HepG2 (cell line): ENCODE measurements around the gene SLC4A11. TPM values are rescaled to one million over a fixed set of nuclear protein-coding genes. Genes with fewer than 3 reads are reported as not detected.
A peak's percentile ranks its signal among the peaks of the same experiment; 100 is the strongest.

Experiments
- BHLHE40 ChIP-seq: IDR thresholded peaks from 2 replicates; pipeline ENCODE4 v1.6.1; 2011; ENCODE audit warnings: low read length, improper control_type of control experiment
- ETS1 ChIP-seq: sonication (generic); formaldehyde crosslinking; IDR thresholded peaks from 2 replicates; pipeline ENCODE4 v1.4.0; 2020; ENCODE audit warnings: missing genetic modification reagents
- GTF2F1 ChIP-seq: fragments of 150-350 bp; IDR thresholded peaks from 2 replicates; pipeline ENCODE4 v1.6.1; 2014; ENCODE audit warnings: low read length
- HOXA3 ChIP-seq: sonication (generic); formaldehyde crosslinking; IDR thresholded peaks from 2 replicates; pipeline ENCODE4 v1.5.0; 2020; ENCODE audit warnings: missing genetic modification reagents
- HOXA7 ChIP-seq: sonication (generic); formaldehyde crosslinking; IDR thresholded peaks from 2 replicates; pipeline ENCODE4 v1.8.1; 2022; ENCODE audit warnings: mild to moderate bottlenecking, missing genetic modification reagents, moderate library complexity
- MATR3 ChIP-seq: sonication (generic); formaldehyde crosslinking; IDR thresholded peaks from 2 replicates; pipeline ENCODE4 v1.4.0; 2020; ENCODE audit warnings: missing genetic modification reagents
- MBNL3 ChIP-seq: fragments of 250-450 bp; sonication (Bioruptor Pico); conservative IDR thresholded peaks from 2 replicates; pipeline ENCODE4 v1.8.0; 2022; ENCODE audit warnings: mild to moderate bottlenecking, inconsistent platforms
- MEIS2 ChIP-seq: sonication (generic); formaldehyde crosslinking; IDR thresholded peaks from 2 replicates; pipeline ENCODE4 v1.9.0; 2021; ENCODE audit warnings: mild to moderate bottlenecking, missing genetic modification reagents
- MTF2 ChIP-seq: sonication (generic); formaldehyde crosslinking; IDR thresholded peaks from 2 replicates; pipeline ENCODE4 v1.5.0; 2020; ENCODE audit warnings: missing genetic modification reagents, borderline replicate concordance
- PATZ1 ChIP-seq: sonication (generic); formaldehyde crosslinking; IDR thresholded peaks from 2 replicates; pipeline ENCODE4 v1.4.0; 2020; ENCODE audit warnings: missing genetic modification reagents
- PPARG ChIP-seq: conservative IDR thresholded peaks from 2 replicates; pipeline ENCODE4 v1.6.1; 2016; ENCODE audit warnings: missing biosample characterization, missing genetic modification reagents
- TEF ChIP-seq: sonication (generic); formaldehyde crosslinking; IDR thresholded peaks from 2 replicates; pipeline ENCODE4 v1.5.0; 2020; ENCODE audit warnings: missing genetic modification reagents
- ZBTB26 ChIP-seq: IDR thresholded peaks from 2 replicates; pipeline ENCODE4 v1.6.1; 2016; ENCODE audit warnings: missing compliant biosample characterization, missing genetic modification reagents, borderline replicate concordance
- ZBTB33 ChIP-seq: sonication (generic); formaldehyde crosslinking; IDR thresholded peaks from 2 replicates; pipeline ENCODE4 v1.4.0; 2020; ENCODE audit warnings: missing genetic modification reagents
- ZFP36 ChIP-seq: fragments of 150-350 bp; IDR thresholded peaks from 2 replicates; pipeline ENCODE4 v1.6.1; 2018; ENCODE audit warnings: borderline replicate concordance, low read length, low read depth; ENCODE audit not compliant: partially characterized antibody
- ZNF17 ChIP-seq: sonication (generic); formaldehyde crosslinking; IDR thresholded peaks from 2 replicates; pipeline ENCODE4 v1.5.0; 2020; ENCODE audit warnings: mild to moderate bottlenecking, missing genetic modification reagents
- ZNF343 ChIP-seq: sonication (generic); formaldehyde crosslinking; IDR thresholded peaks from 2 replicates; pipeline ENCODE4 v1.4.0; 2020; ENCODE audit warnings: mild to moderate bottlenecking, missing genetic modification reagents
- ZNF713 ChIP-seq: sonication (generic); formaldehyde crosslinking; IDR thresholded peaks from 2 replicates; pipeline ENCODE4 v1.4.0; 2020; ENCODE audit warnings: mild to moderate bottlenecking, missing genetic modification reagents
- ZNF740 ChIP-seq: sonication (generic); formaldehyde crosslinking; IDR thresholded peaks from 2 replicates; pipeline ENCODE4 v1.4.0; 2020; ENCODE audit warnings: missing genetic modification reagents
- ZNF746 ChIP-seq: sonication (generic); formaldehyde crosslinking; IDR thresholded peaks from 2 replicates; pipeline ENCODE4 v1.8.0; 2022; ENCODE audit warnings: mild to moderate bottlenecking, missing genetic modification reagents
- ZNF768 ChIP-seq: sonication (generic); formaldehyde crosslinking; IDR thresholded peaks from 2 replicates; pipeline ENCODE4 v1.4.0; 2020; ENCODE audit warnings: missing genetic modification reagents
- ZSCAN29 ChIP-seq: sonication (generic); formaldehyde crosslinking; conservative IDR thresholded peaks from 2 replicates; pipeline ENCODE4 v1.4.0; 2020; ENCODE audit warnings: mild to moderate bottlenecking, missing genetic modification reagents
- ZSCAN30 ChIP-seq: sonication (generic); formaldehyde crosslinking; IDR thresholded peaks from 2 replicates; pipeline ENCODE4 v1.5.0; 2020; ENCODE audit warnings: mild to moderate bottlenecking, missing genetic modification reagents
- polyA plus RNA-seq, 8 experiments: library from polyadenylated mRNA; depleted of rRNA in 3 of 8; stranded (reverse) in 7 of 8; unstranded in 1 of 8; fragments of >200 nt; fragmentation: Illumina TruSeq in 4 of 8; extraction: Trizol in 4 of 8; gene quantifications; 2 replicates each; pipeline versions ENCODE4 v1.2.1 to v1.2.3, GENCODE V29; 2011 to 2016; ENCODE audit warnings: low read depth in 4 of 8, missing spikeins in 1 of 8, mixed read lengths in 1 of 8; ENCODE audit not compliant: insufficient read depth in 1 of 8
- total RNA-seq, 5 experiments: library from RNA; depleted of rRNA; stranded (reverse); fragments of >200 nt; fragmentation: Illumina TruSeq; extraction: Trizol; gene quantifications; 2 replicates each; pipeline ENCODE4 v1.2.3, GENCODE V29; 2016; ENCODE audit warnings: low read depth in 1 of 5

SLC4A11 gene
- total and polyA plus RNA-seq, 2 of the 13 experiments (the other 11 are each of a cell fraction or from before 2014, with no cell fraction given): 3.9 to 27.0 TPM

GRCh38 chr20:3204124-3204794 lies 34.7 kb downstream of the SLC4A11 start, which contains the start of gene DDRGK1 (continued):
- TF ChIP-seq ZSCAN29 (CRISPR knock-in tag) (peak; percentile 56; the same call in 1 of the 2 replicates), ZSCAN30 (CRISPR knock-in tag) (no peak), MATR3 (CRISPR knock-in tag) (no peak), ZFP36 (no peak), MEIS2 (CRISPR knock-in tag) (no peak; the same call in 1 of the 2 replicates), ZNF768 (CRISPR knock-in tag) (peak; percentile 58; the same call in 1 of the 2 replicates), PATZ1 (no peak; the same call in 1 of the 2 replicates), ZBTB26 (no peak; the same call in 1 of the 2 replicates), ZNF343 (CRISPR knock-in tag) (peak; percentile 95), MTF2 (peak; percentile 95), BHLHE40 (peak; percentile 83), PPARG (peak; percentile 40; the same call in 1 of the 2 replicates), TEF (CRISPR knock-in tag) (peak; percentile 57), ZNF746 (CRISPR knock-in tag) (peak; percentile 32; the same call in 1 of the 2 replicates), ZNF713 (CRISPR knock-in tag) (no peak), ETS1 (CRISPR knock-in tag) (no peak; the same call in none of the 2 replicates), ZNF740 (CRISPR knock-in tag) (0 out of 2 replicates have a peak, but pooled peaks have one; percentile 19), ZNF17 (CRISPR knock-in tag) (0 out of 2 replicates have a peak, but pooled peaks have one; percentile 22), HOXA7 (CRISPR knock-in tag) (no peak), GTF2F1 (no peak), HOXA3 (CRISPR knock-in tag) (peak; percentile 82), ZBTB33 (CRISPR knock-in tag) (peak; percentile 45; the same call in 1 of the 2 replicates), MBNL3 (no peak)
